ENCODE data around the gene CDC14B.

Gene CDC14B

DNA sequence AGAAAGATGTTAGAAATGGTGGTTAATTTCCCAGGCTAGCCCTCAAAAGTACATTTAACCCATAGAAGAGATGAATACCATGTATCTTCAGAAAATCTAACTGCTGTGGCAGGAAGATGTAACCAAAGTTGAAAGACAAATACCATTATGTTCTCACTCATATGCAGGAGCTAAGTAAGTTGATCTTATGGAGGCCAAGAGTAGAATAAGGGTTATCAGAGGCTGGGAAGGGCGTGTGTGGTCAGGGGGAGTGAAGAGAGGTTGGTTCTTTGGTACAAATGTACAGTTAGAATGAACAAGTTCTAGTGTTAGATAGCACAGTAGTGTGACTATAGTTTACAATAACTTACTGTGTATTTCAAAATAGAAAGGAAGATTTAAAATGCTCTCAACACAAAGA is 61.7 kb downstream of the CDC14B start:
- Histone ChIP-seq H4K20me1 (ENCODE audit: insufficient read depth, low read length) (no peaks in the 10 kb centered on the region), H3K4me1 (ENCODE audit: low read length) (no peaks in the 10 kb centered on the region), H3K4me3 (ENCODE audit: low read length) (no peak overlapping the region), H3K36me3 (replicated peaks; ENCODE audit: insufficient read depth, low read length) (no peaks in the 10 kb centered on the region), H3K9me2 (replicated peaks; ENCODE audit: insufficient read depth, low read length) (no peaks in the 10 kb centered on the region), H3K4me2 (ENCODE audit: low read depth, low read length) (no peak overlapping the region), H2AFZ (ENCODE audit: low read length) (no peak overlapping the region), H3K27me3 (replicated peaks; ENCODE audit: insufficient read depth, low read length) (no peaks in the 10 kb centered on the region), H3K9ac (ENCODE audit: low read length) (no peak overlapping the region), H3K79me2 (ENCODE audit: low read length) (no peaks in the 10 kb centered on the region), H3K9me3 (replicated peaks; ENCODE audit: insufficient read depth, low read length) (no peaks in the 10 kb centered on the region), H3F3A (ENCODE audit: insufficient read depth, low read length) (no peaks in the 10 kb centered on the region), H3K27ac (ENCODE audit: low read length) (no peak overlapping the region)
- TF ChIP-seq EZH2phosphoT487 (IDR thresholded peaks at IDR 0.05; ENCODE audit: low read length): no peak
- TF ChIP-seq, protein P1, sequence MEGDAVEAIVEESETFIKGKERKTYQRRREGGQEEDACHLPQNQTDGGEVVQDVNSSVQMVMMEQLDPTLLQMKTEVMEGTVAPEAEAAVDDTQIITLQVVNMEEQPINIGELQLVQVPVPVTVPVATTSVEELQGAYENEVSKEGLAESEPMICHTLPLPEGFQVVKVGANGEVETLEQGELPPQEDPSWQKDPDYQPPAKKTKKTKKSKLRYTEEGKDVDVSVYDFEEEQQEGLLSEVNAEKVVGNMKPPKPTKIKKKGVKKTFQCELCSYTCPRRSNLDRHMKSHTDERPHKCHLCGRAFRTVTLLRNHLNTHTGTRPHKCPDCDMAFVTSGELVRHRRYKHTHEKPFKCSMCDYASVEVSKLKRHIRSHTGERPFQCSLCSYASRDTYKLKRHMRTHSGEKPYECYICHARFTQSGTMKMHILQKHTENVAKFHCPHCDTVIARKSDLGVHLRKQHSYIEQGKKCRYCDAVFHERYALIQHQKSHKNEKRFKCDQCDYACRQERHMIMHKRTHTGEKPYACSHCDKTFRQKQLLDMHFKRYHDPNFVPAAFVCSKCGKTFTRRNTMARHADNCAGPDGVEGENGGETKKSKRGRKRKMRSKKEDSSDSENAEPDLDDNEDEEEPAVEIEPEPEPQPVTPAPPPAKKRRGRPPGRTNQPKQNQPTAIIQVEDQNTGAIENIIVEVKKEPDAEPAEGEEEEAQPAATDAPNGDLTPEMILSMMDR (IDR thresholded peaks at IDR 0.05; ENCODE audit: low read length): no peak
- no peak for TF ChIP-seq EZH2 (optimal IDR thresholded peaks at IDR 0.05; ENCODE audit: low read depth, low read length)
- DNase-seq: no peak

DNA sequence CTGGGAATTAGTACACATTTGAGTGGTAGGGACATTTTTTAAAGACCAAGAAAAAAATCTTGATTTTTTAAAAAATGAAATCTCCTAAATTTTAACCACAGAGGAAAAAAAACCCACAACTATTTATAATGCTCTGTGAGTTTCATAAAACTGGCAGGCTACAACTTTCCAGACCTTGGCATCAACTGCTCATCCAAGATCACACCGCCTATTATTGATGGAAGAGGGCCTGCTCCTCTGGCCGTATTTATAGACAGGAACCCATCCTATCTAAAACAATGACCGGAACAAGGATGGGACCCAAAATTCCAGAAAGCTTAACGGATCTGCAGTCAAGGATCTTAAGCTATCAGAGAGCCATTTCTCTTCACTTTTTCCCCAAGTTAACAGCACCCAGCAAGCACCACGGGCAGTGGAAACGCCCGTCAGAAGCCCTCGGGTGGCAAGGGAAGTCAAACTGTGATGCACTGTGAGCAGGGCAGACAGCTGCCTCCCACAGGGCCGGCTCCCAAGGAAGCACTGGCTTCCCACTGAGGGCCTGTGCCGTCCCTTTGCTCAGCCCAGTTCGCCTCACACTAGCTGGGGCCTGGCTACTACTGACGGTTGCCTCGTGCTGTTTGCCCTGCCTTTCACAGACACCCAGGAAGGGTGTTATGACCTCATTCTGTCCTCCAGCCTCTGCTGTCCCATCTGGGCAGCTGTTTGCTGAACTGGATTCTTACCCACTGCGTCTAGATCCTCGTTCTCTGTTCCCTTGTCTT is 62.8 kb downstream of the CDC14B start:
- Histone ChIP-seq H3K4me3 (ENCODE audit: low read length) (no peak overlapping the region), H3K27me3 (replicated peaks; ENCODE audit: insufficient read depth, low read length) (no peaks in the 10 kb centered on the region), H2AFZ (ENCODE audit: low read length) (no peak overlapping the region), H3K9me2 (replicated peaks; ENCODE audit: insufficient read depth, low read length) (no peaks in the 10 kb centered on the region), H3K27ac (ENCODE audit: low read length) (no peak overlapping the region), H3K36me3 (replicated peaks; ENCODE audit: insufficient read depth, low read length) (no peaks in the 10 kb centered on the region), H3K9ac (ENCODE audit: low read length) (no peak overlapping the region), H3F3A (ENCODE audit: insufficient read depth, low read length) (no peaks in the 10 kb centered on the region), H4K20me1 (ENCODE audit: insufficient read depth, low read length) (no peaks in the 10 kb centered on the region), H3K79me2 (ENCODE audit: low read length) (no peaks in the 10 kb centered on the region), H3K9me3 (replicated peaks; ENCODE audit: insufficient read depth, low read length) (no peaks in the 10 kb centered on the region), H3K4me2 (ENCODE audit: low read depth, low read length) (no peak overlapping the region), H3K4me1 (ENCODE audit: low read length) (no peaks in the 10 kb centered on the region)
- DNase-seq: no peak
- TF ChIP-seq EZH2 (optimal IDR thresholded peaks at IDR 0.05; ENCODE audit: low read depth, low read length) (no peak), EZH2phosphoT487 (IDR thresholded peaks at IDR 0.05; ENCODE audit: low read length) (no peak)
- TF ChIP-seq, protein P1 (IDR thresholded peaks at IDR 0.05; ENCODE audit: low read length): no peak

DNA sequence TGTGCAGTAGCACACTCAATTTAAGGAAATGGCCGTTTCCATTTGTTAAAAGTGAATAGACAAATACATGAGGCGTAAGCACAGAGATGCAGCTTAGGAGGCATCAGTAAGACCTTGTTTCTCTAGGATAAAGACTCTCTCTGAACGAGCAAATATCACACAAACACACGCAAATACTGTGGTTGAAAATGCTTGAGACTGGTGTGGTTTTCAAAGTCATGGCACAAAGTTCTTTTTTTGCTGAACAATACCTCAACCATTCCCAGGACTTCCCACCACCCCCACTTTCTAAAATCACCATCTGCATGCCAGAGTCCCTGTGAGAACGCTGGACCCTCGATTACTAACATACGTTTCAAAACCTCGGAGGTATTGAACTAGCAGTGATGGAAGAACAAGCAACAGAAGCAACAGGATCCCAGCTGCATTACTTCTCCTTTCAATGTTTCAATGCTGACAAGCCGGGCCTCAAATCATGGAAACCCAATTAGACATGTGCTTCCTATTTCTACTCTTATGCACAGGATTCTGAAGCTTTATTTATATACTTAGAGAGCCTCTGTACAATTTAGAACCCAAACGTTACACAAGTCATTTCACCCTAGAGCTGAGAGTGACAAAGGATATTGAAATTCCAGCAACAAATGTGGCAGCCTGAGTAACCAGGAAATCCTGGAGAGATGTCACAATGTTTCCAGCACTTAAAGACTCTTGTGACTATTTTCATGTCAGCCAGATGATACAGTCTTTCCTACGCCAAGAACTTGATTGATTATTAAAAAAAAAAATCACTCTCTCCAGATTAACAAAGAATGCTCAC is 63.9 kb downstream of the CDC14B start:
- Histone ChIP-seq H3K4me2 (ENCODE audit: low read depth, low read length) (no peak overlapping the region), H3K9me3 (replicated peaks; ENCODE audit: insufficient read depth, low read length) (no peaks in the 10 kb centered on the region), H3K27ac (ENCODE audit: low read length) (no peak overlapping the region), H3K9me2 (replicated peaks; ENCODE audit: insufficient read depth, low read length) (no peaks in the 10 kb centered on the region), H2AFZ (ENCODE audit: low read length) (no peak overlapping the region), H3K79me2 (ENCODE audit: low read length) (no peaks in the 10 kb centered on the region), H3K4me1 (ENCODE audit: low read length) (no peaks in the 10 kb centered on the region), H3F3A (ENCODE audit: insufficient read depth, low read length) (no peaks in the 10 kb centered on the region), H3K4me3 (ENCODE audit: low read length) (no peak overlapping the region), H3K9ac (ENCODE audit: low read length) (no peak overlapping the region), H3K27me3 (replicated peaks; ENCODE audit: insufficient read depth, low read length) (no peaks in the 10 kb centered on the region), H3K36me3 (replicated peaks; ENCODE audit: insufficient read depth, low read length) (no peaks in the 10 kb centered on the region), H4K20me1 (ENCODE audit: insufficient read depth, low read length) (no peaks in the 10 kb centered on the region)
- no peak for DNase-seq
- TF ChIP-seq, protein P1 (IDR thresholded peaks at IDR 0.05; ENCODE audit: low read length): no peak
- TF ChIP-seq EZH2 (optimal IDR thresholded peaks at IDR 0.05; ENCODE audit: low read depth, low read length): no peak
- no peak for TF ChIP-seq EZH2phosphoT487 (IDR thresholded peaks at IDR 0.05; ENCODE audit: low read length)

Measured in MM.1S (cell line).